AG09319 (cell line): Measurements from ENCODE around the gene ACOXL.

Source experiments
- DNase-seq: peaks from one replicate; pipeline ENCODE4 v3.0.0-alpha.2; 2010; ENCODE audit warnings: low read depth; ENCODE audit errors: extremely low read depth
- TF ChIP-seq, protein P1 (sequence below): IDR thresholded peaks from 2 replicates; pipeline ENCODE4 v1.5.1; 2011; ENCODE audit warnings: low read depth, mild to moderate bottlenecking, inconsistent platforms, low read length, moderate library complexity

Gene ACOXL

DNA sequence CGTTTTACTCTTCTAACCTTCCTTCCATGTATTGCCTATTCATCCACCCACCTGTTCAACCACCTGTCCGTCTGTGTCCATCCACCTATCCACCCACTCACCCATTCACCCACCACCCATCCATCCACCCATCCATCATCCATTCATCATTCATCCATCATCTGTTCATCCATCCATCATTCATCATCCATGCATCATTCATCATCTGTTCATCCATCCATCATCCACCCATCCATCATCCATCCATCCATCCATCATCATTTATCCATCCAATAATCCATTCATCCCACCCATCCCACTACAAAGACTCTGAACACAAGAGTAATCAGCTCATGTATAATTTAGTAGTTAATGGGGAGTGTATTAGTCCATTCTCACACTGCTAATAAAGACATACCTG lies 78.0 kb downstream of the ACOXL start:
- DNase-seq: no peak
- TF ChIP-seq, protein P1, sequence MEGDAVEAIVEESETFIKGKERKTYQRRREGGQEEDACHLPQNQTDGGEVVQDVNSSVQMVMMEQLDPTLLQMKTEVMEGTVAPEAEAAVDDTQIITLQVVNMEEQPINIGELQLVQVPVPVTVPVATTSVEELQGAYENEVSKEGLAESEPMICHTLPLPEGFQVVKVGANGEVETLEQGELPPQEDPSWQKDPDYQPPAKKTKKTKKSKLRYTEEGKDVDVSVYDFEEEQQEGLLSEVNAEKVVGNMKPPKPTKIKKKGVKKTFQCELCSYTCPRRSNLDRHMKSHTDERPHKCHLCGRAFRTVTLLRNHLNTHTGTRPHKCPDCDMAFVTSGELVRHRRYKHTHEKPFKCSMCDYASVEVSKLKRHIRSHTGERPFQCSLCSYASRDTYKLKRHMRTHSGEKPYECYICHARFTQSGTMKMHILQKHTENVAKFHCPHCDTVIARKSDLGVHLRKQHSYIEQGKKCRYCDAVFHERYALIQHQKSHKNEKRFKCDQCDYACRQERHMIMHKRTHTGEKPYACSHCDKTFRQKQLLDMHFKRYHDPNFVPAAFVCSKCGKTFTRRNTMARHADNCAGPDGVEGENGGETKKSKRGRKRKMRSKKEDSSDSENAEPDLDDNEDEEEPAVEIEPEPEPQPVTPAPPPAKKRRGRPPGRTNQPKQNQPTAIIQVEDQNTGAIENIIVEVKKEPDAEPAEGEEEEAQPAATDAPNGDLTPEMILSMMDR: no peak

DNA sequence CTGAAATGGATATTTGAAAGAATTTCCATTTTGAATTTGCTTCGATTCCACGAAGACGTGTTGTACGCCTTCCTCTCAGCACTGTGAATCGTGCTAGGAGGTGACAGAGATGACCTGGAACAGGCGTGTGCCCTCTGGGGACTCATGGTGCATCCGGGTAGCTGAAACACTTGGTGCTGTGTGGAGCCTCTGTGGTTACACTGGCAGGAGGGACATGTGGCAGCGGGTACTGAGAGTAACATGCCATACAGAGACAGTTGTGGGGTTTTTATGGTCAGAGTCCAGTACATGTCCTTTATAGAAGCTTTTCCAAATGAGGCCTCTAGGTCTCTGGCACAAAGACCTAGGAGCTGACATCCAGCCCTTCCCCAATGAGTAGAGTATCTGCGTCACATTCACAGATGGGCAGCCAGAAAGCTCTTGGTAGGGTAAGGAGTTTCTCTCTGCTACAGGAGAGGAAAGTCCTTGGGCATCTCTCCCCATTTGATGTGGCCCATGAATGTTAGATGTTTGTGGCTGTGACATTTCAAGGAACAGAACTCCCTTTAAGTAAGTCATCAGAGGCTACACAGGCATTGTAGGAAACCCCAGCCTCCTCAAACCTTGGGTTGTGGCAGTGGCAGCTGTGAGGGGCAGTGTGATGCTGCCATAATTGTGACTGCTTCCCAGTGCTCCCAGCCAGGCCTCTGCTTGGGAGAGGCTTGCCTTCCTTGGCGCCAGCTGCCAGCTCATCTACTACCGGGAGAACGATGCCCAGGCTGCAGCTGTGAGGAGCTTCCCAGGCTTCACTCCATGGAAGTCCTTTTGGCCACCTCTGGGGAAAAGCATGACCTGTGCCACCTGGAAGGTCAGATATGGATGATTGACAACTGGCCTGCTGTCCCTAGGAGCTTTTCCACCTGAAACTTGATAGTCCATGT lies 80.6 kb downstream of the ACOXL start:
- TF ChIP-seq, protein P1: no peak
- no peak for DNase-seq

DNA sequence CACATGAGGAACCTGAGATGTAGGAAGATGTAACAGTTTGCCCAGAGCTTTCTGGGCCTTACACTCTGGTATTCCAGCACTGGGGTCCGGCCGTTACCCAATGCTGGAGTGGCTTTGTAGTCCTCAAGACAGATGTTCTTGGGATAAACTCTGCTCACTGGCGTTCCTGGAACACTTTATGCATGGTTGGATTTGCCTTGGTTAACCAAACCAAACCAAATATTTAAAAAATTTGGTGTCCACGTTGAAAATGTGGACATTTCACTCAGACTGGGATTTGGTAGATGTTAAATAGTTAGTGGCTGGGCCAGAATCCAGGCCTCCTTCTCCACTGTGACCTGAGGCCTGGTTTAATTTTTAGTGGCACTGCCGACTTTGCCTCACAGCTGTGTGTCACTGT lies 81.5 kb downstream of the ACOXL start:
- TF ChIP-seq, protein P1: no peak
- no peak for DNase-seq

DNA sequence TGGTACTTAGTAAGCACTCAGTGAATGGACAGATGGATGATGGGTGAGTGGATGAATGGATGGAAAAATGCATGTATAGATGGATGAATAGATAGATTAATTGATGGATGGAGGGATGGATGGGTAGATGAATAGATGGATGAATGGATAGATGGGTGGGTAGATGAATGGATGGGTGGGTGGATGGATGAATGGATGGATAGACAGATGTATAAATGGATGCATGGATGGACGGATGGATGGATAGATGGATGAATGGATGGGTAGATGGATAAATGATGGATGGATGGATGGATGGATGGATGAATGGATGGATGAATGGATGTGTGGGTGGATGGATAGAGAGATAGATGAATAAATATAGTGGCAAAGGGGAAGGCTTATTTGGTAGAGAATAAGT lies 83.6 kb downstream of the ACOXL start:
- TF ChIP-seq, protein P1: no peak
- no peak for DNase-seq

DNA sequence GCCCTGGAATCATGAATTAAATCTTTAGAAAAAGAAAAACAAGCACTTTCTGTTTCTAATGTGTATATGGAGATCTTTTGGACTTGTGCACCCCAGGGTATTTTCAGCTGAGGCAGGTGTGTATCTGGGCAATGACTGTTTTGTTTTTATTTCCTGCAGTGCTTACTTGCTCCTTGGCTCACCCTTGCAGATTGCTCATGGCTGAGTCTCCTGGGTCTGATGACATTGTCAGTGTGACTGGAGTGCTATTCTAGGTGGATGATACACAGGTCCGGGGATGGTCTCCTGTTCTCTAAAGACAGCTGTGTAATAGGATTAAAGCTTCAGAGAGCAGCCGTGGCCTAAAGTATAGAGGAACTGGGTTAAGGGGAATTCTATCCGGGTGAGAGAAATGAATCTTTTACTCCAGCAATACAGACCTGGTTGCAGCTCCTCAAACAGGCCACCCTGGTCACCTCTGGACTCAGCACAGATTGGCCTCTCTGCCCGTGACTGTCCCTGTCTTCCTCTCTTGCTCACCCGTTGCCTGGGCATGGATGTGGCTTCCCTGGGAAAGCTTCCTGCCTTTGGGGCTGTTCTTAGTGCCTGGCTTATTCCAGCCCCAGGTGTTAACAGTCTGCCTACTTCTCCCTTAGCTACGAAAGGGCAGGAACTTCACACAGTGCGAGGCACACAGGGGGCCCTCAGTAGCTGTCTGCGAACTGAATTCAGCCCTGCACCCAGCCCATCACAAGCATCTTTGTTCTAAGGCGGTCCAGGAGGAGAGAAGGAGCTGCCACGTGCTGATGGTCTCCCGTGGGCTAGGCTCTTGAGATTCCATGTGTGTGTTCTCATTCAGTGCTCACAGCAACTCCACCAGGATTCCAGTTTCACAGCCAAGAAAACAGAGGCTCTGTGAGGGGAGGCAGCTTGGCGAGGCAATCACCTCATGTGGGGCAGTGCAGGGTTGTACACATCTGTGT lies 84.3 kb downstream of the ACOXL start:
- DNase-seq: no peak
- TF ChIP-seq, protein P1: no peak

DNA sequence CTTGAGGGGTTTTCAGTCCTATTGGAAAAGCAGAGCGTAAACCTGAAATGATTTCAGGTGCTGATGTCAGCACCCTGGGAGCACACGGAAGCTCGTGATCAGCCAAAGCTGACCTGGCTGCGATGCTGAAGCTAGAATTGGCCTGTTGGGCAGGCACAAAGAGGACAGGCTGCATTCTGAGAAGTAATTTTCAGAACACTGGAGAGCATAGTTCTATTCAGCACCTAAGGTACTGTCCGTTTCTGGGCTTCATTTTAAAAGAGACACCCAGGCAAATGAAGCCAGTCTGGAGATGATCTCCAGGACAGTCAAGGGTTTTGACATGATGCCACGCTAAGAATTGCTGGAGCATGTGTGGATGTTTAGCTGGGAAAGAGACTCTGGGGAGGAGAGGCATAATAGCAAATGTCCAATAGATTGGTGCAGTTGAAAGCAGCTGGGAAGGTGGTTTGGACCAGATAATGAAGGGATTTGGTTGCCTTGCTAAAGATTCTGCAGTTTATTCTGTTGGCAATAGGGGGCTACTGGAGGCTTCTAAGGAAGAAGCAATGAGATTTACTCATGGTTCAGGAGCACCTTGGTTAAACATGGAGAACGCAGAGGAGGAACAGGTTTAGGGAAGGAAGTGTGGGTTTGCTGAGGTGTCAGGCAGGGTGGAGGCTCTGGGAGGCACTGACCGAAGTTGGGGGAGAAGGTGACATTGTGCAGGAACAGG lies 86.6 kb downstream of the ACOXL start:
- TF ChIP-seq, protein P1: no peak
- no peak for DNase-seq
